Stimulated activated CD8-positive, alpha-beta memory T cell treated with anti-CD3 and anti-CD28 coated beads, Interleukin-12 subunit alpha, Interleukin-12 subunit beta, amount 100 ng/mL, for 24 hours (primary cell): ENCODE measurements around the gene MED17.
A peak's percentile ranks its signal among the peaks of the same experiment; 100 is the strongest.
"Not testable (repeated sequence)": the region's sequence is repeated elsewhere in the genome, so short reads cannot be mapped to it uniquely, and the experiment has no call there.

ENCODE experiments used
- DNase-seq: peaks from one replicate; pipeline ENCODE4 v3.0.0-alpha.2; 2020; ENCODE audit errors: extremely low read depth

Gene MED17, protein sequence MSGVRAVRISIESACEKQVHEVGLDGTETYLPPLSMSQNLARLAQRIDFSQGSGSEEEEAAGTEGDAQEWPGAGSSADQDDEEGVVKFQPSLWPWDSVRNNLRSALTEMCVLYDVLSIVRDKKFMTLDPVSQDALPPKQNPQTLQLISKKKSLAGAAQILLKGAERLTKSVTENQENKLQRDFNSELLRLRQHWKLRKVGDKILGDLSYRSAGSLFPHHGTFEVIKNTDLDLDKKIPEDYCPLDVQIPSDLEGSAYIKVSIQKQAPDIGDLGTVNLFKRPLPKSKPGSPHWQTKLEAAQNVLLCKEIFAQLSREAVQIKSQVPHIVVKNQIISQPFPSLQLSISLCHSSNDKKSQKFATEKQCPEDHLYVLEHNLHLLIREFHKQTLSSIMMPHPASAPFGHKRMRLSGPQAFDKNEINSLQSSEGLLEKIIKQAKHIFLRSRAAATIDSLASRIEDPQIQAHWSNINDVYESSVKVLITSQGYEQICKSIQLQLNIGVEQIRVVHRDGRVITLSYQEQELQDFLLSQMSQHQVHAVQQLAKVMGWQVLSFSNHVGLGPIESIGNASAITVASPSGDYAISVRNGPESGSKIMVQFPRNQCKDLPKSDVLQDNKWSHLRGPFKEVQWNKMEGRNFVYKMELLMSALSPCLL

DNA sequence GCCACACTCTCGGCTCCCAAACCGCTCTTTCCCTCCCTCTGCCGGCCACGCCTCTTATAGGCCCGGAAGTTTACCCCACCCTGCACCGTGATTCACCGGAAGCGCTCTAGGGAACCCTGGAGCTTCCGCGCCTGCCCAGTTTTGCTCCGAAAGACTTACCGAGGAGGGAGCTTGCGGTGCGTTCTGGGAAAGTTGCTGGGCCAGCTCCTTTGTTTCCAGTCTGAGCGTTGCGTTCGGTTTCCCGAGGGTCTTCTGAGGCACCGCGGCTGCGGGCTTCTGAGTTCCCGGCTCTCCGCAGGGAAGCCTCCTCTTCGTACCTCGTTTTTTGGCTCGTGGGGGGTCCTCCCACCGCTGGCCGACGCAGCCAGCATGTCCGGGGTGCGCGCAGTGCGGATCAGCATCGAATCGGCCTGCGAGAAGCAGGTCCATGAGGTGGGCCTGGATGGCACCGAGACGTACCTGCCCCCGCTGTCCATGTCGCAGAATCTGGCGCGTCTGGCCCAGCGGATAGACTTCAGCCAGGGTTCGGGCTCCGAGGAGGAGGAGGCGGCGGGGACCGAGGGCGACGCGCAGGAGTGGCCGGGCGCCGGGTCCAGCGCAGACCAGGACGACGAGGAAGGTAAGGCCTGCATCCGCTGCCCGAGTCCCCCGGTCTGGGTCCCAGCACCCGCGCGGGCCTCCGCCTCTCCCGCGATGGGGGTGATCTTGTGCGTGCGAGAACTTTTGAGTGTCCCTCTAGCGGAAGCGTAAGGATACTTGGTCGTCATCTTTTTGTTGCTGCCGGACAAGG, at the start of gene MED17:
TSS of gene MED17 (plus strand) at position 138 of the 790 bp plus-strand sequence. CDS start at position 370, 232 bp downstream.
- peak; percentile 78 for DNase-seq

DNA sequence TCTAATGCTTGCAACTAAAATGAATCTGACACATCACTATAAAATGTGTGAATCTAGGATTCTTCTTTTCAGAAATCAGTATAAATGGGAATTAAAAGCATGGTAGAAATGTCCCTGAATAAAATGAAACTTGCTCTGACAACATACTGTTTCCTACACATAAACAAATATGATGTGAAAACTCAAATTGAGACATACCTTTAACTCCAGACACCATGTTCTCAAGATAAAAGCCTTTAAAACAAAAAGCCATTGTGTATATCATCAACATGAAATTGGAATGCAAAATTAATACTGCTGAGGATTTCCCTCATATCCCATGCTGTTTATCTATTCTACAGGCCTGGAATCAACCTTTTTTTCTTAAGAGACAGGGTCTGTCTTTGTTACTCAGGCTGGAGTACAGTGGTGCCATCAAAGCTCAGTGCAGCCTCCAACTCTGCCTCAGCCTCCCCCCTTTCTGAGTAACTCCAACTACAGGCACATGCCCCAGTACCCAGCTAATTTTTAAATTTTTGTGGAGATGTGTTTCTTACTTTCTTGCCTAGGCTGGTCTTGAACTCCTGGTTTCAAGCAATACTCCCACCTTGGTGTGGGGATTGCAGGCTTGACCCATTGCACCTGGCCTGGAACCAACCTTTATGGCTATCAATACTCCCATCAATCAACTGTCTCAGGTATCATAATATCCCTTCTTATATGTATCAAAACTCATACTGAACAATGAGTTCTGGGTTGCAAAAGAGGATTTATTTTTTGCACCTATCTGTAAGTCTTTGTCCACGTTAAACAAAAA, 49.5 kb upstream of the MED17 start:
- DNase-seq = no peak

DNA sequence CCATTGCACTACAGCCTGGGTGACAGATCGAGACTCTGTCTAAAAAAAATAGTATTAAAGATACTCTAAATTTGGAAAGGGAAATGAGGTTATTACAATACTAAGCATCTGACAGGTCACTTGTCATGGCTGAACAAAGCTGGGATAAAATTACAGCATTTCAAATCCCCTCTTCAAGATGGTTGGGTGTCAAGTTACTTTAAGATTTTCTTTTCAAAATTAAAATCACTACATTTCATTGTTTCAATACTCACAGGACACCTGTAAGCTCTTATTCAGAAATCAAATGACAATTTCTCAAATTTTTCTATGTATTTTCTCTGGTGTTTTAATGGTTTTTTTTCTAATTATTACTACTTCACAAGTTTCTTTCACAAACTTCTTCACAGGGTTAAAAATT, 48.5 kb upstream of the MED17 start:
- no peak for DNase-seq

DNA sequence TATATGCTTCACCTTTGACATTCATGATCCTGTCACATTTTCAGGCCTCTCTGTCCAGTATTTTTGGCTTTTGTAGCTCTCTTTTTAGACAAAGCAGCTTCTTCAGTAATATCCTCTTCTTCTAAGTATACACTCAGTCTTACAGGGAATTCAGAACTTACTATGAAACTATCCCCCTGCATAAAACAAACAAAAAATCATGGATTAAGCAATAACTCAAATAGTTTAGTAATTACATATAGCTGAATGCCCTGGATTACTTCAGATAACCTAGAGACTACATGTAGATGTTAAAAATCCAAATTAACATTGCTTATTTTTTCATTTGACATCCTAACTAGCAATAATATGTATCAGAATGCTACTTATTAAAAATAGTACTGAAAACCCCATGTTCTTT, 48.0 kb upstream of the MED17 start:
- DNase-seq = no peak

DNA sequence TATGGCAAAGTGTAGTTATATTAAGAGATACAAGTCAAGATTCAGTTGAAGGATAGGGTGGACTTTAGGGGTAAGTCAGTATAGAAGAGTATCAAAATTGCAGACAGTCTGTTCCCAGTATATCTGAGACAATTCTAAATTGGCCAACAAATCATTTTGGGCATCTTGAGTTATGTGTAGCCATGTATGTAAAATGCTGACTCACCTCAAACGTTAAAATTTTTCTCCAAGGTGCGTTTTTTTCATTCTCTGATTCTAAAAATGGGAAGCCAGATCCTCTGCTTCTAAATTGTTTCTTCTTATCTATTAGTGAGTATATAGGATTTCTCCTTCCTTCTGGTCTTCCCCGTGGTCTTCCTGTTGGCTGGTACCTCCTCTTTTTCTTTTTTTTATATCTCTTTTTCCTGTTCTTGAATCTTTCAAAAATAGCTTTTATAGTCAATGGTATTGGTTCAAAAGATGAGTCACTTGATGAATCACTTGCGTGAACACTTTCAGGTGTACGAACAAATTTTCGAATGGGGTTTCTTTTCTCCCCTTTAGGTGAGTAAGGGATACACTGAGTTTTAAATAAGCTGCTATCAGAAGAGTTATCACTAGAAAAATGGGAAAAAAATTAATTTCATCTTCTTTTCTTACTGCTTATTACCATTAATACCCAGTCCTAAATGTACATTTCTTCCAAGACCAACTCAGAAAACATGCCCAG, 46.0 kb upstream of the MED17 start:
- no peak for DNase-seq

DNA sequence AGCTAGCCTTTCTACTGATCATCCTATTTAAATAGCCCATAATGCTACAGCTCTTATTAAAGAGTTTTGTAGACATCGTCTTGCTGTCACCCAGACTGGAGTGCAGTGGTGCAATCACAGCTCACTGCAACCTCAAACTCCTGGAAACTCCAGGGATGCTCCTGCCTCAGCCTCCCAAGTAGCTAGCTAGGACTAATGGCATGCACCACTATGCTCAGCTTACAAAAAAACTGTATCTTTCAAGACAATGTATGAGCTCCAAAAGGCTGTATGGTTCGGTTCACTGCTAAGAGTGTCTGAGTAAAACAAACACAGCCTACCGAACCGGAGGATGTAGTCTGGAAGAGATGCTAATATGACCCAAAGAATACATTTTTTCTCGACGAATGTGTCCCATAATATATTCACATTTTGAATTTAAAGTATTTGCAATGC, 45.4 kb upstream of the MED17 start:
- DNase-seq = no peak

DNA sequence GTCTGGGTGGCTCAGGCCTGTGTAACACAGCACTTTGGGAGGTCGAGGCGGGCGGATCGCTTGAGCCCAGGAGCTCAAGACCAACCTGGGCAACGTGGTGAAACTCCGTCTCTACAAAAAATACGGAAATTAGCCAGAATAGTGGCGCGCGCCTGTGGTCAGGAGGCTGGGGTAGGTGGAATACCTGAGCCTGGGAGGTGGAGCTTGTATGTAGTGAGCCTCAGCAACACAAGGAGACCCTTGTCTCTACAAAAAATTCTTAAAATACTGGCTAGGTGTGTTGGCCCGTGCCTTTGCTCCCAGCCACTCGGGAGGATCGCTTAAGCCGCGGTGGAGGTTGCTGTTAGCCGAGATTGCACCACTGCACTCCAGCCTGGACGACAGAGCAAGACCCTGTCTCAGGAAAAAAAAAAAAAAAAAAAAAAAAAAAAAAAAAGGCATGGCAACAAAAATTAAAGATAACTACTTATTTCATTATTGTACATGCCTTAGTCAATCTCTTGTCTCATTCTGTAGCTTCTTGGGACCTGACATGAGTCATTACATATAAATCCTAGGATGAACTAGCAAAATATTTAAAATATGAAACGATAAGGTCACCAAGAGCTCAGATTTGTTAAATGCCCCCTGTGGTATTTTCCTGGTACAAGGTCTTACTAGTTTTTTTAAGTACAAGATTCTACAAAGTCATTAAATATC, 43.9 kb upstream of the MED17 start:
- DNase-seq = no peak

DNA sequence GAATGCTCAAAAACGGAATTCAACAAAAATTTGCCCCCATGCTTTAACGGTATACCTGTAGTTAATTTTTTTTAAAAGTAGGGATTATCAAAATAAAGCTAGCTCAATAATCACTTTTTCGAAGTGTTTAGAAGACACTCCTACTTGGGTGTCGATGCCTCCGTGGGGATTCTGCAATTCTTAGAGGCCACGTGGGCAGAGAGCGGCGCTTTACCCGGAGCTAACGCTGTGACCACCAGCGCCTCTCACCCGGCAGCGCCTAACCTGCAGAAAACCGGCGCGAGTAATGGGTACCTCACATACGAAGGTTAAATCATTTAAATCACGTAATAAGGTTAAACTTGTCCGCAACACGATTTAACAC, 43.4 kb upstream of the MED17 start:
- peak; percentile 26 for DNase-seq

DNA sequence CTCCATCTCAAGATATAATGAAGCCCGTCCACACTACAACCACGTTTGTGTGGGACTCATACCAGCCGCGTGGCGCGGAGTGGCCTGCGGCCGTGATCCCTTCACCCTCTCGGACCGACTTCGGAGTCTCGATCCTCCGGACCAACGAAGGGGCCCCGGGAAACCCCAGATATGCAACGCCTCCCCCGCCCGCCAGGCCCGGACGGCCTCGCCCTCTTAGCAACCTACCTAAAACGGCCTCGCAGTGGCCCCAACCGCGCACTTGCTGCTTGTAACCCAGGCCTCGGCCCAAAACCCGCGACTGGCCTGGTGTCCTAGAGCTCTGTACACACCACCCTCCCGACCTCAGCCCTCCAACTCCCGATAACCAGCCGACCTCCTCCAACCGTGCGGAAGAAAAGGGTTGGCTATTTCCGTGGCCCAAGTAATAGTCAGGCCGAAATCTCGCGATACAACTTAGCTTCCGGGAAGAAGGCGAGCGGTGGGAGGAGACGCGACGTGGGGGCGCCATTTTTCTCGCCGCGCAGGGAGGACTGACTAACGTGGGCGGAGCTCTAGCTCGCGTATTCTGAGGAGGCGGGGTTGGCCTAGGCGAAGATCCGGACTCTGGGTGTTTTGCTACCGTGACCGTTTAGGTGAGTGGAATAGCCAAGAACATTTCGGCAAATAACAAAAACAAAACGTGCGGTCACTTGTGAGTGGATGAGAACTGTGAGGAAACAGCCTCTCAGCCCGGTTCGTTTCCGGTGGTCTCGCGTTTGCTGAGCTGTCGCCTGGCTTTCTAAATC, 42.8 kb upstream of the MED17 start, which contains the start of the genes C11orf54 and TAF1D:
TSS of gene C11orf54 (plus strand) at position 579 of the 788 bp plus-strand sequence. CDS start 5,722 bp downstream, outside the sequence.
TSS of gene TAF1D (minus strand) at position 402 of the 788 bp plus-strand sequence. CDS start 2,191 bp downstream, outside the sequence.
- DNase-seq = peak; percentile 84

DNA sequence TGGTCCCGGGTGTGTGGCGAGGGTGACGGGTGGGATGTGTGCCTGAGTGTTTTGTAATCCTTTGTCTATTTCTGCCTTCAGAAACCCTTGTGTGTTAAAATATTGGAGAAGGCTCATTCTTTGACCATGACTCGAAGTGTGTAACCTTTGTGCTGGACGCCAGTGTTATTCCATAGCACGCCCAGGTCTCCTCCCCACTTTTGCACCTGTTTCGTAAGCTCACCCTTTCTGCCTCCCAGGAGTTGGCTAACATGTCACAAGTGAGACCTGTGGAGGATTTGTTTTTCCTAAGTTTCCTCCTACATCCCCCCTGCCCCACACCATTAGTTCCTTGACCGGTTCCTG, 42.2 kb upstream of the MED17 start:
- no peak for DNase-seq

DNA sequence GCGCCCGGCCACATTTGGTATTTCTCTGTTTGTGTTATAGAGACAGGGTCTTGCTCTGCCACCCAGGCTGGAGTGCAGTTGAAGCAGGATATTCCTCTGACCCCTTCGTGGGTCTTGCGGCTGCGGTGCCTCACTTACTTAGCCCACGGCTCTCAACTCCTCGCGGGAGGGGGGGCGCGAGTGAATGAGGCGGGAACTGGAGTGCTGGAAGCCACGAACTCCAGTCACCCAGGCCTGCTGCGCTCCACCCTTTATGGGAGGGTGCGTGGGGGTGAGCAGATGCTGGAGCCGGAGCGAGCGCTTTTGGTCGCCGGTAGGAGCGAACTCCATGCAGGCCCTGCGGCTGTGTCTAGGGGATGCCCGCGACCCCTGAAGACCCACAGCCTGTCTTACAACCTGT, 40.8 kb upstream of the MED17 start:
- no peak for DNase-seq

DNA sequence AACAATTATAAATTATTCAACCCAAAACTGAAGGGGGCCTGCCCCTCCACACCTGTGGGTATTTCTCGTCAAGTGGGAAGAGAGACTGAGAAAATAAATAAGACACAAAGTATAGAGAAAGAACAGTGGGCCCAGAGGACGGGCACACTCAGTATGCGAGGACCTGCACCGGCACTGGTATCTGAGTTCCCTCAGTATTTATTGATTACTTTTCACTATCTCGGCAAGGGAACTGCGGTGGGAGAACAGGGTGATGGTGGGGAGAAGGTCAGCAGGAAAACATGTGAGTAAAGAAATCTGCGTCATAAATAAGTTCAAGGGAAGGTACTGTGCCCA, 39.4 kb upstream of the MED17 start:
- DNase-seq = no peak

DNA sequence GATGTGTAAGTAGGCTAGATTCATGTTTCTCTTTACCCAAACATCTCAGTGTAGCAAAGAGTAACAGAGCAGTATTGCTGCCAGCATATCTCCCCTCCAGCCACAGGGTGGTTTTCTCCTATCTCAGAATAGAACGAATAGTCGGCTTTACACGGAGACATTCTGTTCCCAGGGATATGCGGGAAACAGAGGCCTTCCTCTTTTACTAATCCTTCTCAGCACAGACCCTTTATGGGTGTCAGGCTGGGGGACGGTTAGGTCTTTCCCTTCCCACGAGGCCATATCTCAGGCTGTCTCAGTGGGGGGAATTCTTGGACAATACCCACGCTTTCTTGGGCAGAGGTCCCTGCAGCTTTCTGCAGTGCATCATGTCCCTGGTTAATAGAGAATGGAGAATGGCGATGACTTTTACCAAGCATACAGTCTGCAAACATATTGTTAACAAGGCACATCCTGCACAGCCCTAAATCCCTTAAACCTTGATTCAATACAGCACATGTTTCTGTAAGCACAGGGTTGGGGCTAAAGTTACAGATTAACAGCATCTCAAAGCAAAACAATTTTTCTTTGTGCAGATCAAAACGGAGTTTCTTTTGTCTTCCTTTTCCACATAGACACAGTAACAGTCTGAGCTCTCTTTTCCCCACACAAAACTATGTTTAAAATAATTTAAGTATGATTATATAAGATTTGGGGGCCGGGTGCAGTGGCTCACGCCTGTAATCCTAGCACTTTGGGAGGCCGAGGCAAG, 38.9 kb upstream of the MED17 start:
- not testable (repeated sequence) for DNase-seq

DNA sequence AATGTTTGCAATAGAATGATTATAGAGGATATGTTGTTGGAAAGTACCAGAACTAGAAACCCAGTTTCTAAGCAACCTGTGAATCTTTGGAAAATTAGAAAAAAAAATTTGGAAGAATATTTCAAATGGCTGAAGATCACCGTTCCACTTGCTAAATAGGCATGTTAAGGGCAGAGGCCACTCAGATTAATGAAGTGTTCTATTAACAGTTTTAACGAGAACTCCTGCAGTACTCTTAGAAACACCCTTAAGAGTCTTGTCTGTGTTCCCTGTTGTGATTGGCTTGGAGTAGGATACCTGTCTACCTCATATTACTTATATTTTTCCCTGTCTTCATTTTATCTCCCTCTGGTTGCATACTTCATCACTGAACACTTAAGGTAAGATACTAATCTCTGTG, 38.0 kb upstream of the MED17 start:
- DNase-seq = no peak

DNA sequence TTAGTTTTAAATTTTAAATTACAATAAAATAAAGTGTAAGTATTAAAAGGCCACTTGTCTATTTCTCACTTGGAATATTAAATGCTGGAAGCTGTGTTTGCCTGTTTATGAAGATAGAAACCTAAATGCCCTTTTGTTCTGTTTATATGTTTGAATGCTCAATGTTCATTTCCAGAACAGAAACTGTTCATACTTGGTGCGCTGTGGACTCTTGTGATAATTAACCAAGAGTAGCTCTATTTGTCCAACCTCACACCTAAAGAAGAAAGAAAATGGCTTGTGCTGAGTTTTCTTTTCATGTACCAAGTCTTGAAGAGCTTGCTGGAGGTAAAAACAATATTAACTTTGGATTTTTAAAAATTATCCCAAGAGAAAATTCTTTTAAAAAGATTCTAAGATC, 37.0 kb upstream of the MED17 start:
- no peak for DNase-seq

DNA sequence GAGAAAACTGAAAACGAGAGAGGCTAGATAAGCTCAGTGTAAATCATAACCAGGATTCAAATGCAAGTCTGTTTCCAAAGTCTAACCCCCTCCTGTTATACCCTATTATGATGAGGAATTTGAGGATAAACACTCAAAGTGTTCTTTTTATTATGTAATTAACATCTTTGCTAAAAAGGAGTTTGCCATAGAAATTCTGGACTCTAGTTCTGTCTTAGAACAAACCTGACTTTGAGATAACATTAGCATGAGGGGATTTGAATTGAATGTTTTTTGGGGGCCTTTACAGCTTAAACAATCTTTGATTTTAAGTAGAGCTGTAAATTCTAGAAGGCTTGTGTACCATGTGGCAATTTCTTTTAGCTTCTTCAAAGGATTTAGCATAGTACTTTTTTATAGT, 33.1 kb upstream of the MED17 start:
- no peak for DNase-seq

DNA sequence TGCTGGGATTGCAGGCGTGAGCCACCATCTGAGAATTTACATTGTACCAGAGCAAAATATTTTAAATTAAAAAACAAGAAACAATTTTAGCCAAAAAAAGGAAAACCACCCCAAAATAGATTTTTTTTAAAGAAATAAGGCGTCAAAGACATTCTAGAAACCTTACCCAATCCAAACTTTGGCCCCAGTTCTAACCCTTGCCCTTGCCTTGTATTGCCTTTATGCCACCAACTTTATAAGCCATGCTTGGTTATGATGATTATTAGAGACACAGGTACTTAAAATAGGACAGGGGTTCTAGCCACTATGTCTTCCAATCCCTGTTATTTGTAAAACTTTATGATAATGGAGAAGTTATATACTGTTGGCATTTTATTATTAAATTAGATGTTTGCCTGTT, 30.8 kb upstream of the MED17 start:
- no peak for DNase-seq

DNA sequence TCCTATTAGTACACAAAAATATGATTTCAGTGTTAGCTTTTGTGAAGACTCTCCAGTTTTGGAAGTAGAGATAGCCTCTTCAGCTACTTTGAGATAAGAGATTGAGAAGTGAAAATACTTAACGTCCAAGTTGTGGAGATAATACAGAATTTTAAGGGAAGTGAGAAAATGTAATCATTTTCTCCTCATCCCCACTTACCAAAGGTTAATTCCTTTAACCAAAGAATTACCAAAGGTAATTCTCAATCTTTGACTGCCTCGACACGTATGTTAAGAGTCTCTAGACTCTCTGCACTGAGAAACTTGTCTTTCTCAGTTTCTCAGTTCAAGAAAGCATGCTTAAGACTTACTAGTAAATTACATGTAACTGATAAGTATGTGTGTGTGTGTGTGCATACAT, 27.3 kb upstream of the MED17 start:
- DNase-seq = no peak

DNA sequence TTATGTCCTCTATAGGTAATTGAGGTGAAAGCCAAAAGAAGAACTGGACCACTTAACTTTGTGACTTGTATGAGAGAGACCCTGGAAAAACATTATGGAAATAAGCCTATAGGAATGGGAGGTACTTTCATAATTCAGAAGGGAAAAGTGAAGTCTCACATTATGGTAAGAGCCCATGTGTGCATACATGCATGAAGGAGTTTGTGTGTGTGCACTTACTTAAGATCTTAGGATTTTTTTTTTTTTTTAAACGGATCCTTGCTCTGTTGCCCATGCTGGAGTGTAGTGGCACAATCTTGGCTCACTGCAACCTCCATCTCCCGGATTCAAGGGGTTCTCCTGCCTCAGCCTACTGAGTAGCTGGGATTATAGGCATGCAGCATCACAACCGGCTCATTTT, 26.8 kb upstream of the MED17 start:
- DNase-seq = no peak
